Stimulated activated CD4-positive, alpha-beta T cell treated with anti-CD3 and anti-CD28 coated beads, TNF-alpha, amount 100 ng/mL, for 24 hours (primary cell): ENCODE results near the gene PNPLA1.

ENCODE experiments used
- DNase-seq, 3 experiments: peaks; one replicate each; pipeline ENCODE4 v3.0.0-alpha.2; 2020; ENCODE audit warnings: low read depth in 3 of 3

Gene PNPLA1

DNA sequence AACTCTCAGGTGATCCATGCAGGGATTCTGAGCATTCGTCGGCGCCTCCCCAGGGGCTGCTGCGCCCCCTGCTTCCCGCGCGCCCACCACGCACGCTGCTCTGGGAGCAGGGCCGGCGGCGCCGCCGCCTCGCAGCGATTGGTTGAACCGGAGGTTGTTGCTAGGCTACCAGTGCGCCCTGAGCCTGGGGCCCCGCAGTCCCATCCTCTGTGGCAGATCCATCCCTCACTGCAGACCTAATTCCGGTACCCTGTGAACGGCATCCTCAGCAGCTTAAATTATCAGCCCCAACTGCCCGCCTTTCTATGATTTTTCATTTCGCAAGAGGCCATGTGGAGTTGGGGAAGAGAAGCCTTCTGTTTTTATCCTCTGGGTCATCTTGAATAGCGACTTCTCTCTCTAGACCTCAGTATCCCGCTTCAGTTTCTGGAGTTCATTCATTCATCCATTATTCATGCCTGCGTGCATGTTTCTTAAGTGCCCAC, 15.4 kb downstream of the PNPLA1 start:
- no peak for DNase-seq

DNA sequence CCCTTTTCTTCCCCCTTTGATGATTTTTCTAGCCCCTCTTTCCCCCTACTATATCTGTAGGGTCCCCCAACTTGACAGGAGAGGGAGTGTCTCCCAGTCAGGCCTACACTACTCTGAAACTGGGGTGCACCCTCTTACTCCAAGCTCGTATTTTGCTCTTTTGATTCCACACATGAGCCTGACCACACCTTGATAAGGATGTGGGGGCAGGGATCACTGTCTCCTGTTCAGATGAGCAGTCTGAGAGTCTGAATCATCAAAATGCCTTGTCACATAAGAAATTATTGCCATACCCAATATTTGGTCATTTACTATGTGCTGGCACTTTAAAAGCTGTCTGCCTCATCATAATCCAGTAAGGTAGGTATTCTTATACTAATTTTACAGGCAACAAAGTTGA, 15.9 kb downstream of the PNPLA1 start:
- DNase-seq, result no peak

DNA sequence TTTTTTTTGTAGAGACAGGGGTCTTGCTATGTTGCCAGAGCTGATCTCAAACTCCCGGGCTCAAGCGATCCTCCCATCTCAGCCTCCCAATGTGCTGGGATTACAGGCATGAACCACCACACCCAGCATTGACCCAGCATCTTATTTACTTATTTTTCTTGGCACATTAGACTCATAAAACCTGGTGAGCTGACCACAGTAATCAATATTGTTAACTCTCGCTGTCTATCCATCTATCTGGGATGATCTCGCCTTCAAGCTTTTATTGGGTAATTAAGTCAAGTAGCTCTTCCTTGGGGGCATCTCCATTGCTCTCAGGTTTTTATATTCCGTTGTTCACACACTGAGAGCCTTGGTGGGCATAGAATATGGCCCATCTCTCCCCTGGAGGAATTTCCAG, 17.0 kb downstream of the PNPLA1 start:
- no peak for DNase-seq

DNA sequence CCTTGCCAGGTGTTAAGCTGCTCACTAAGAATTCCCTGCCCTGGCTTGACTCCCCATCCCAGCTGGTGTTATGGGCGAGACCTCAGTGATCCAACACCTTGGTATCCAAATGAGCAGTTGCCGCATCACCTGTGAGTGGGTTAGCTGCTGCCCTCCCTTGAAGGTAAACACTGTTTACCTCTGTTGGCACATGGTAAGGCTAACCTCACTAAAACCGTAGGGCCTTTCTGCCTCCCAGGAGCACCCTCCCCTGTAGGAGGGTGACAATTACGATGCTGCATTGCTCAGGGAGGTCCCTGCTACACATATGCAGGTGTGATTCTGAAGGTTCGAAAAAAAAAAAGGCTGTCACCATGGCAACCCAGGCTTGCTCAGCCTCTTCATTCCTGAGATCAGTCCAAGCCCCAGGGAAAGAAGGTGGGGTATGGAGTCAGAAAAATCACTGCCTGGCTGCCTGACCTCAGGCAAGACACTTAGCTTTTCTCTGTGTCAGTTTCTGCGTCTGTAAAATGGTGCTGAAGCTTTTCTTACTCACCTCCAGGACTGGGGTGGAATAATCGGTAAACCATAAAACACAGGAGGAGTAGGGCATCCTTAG, 19.5 kb downstream of the PNPLA1 start:
- DNase-seq, result no peak

DNA sequence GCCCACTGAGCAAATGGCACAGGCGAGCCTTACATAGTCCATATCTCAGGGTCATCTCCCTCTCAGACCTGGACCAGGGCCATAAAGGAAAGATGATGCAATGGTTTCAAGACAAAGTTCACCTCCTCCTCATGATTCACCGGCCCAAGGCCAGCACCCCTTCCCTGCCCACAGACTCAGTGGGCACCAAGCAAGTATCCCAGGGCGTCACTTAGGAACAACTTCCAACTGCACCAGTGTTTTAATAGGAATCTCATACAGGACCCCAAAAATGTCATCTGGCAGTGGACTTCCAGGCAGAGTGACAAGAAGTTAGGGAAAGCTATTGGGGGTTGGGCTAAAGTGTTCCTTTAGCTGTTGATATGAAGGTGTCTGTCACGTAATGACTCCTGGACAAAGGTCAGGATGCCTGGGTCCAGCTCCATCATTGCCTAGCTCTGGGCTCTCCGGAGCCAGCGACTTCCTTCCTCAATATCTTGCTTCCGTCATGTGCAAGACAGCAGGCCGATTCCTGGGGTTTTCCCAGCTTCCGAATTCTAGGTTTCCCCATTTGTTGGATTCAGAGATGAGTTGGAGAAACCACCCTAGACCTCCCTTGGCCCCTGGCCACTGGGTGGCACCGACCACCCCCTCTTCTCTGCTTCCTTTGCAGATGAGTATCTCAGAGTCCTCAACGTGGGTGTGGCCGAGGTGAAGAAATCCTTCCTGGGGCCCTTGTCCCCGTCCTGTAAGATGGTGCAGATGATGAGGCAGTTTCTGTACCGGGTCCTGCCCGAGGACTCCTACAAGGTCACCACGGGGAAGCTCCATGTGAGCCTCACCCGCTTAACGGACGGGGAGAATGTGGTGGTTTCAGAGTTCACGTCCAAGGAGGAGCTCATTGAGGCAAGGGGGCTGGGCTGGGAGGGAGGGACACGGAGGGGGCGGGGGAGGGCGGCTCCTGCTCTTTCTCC, 21.1 kb downstream of the PNPLA1 start:
- DNase-seq, result no peak

DNA sequence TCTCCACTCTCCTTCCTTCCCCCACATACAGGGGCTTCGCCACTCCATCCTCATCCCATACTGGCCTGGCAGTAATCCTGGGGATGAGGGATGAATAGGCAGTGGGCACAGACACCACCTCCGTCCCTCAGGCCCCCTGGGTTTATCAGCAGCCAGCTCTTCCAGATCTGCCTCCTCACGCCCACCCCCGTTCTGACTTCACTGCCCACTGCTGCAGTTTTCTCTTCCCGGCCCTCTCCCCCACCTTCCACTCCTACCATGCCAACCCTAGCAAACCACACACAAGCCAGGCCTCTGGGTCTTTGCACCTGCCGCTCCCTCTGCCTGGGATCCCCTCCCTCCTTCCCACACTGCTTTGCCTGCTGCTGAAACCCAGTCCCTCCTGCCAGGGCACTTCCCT, 22.3 kb downstream of the PNPLA1 start:
- no peak for DNase-seq

DNA sequence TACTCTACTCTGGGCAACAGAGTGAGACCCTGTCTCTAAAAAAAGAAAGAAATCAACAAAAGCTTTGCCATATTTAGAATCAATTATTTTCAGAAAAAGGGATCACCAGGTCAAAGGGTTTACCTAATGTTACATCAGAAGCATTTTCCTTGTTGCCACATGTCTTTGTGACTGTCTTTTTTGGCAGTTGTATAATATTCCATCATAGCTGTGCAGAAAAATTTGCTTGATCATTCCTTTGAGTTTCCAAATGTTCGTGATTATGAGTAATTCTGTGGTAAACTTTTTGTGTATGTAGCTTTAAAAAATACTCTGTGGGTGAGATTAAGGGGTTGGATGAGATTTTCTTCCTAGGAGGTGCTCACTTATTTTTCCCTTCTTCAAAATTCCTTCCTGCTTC, 26.4 kb downstream of the PNPLA1 start:
- no peak for DNase-seq

DNA sequence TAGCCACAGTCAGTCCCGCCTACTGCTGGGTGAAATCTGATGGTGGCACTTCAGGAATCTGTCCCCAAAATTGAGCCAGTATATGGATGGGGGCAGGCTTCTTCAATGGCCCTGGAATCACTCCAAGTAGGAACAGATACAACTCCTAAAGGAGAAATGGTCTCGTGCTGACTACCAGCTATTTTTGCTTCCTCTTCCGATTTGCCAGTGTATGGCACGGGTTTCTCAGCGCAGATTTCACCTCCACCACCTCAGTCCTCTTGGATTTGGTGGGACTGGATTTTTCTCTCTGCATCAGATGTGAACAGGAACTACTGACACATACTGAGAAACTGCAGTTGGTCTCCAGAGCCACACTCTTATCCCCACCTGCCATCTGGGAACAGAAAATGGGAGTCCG, 27.2 kb downstream of the PNPLA1 start:
- no peak for DNase-seq

DNA sequence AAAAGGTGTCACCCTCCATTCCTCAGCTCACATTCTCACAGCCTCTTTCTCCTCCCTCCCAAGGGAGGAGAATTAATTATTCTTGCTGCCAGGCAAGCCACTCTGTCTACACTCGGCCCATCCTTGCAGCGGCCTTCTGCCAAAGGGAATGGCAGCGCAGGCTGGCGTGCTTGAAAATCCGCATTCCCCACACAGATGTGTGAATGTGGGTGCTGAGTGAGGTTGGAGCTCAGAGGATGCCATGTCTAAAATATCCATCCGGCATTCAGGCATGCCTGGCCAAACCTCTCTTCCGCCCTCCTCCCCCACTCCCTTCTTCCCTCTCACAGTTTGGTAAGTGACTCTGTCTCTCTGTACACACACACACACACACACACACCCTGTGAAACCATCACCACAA, 27.7 kb downstream of the PNPLA1 start:
- no peak for DNase-seq

DNA sequence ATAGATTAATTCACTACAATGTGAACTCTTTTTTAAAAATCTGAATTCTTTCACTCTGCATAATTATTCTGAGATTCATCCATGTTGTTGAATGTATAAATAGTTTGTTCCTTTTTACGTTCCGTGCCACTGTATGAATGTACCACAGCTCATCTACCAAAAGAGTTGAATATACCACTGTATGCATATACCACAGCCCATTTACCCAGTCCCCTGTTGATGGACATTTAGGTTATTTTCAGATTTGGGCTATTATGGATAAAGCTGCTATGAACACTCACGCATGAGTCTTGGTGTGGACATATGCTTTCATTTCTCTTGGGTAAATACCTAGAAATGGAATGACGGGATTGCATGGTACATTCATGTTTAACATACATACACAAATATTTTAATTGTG, 28.2 kb downstream of the PNPLA1 start:
- no peak for DNase-seq

DNA sequence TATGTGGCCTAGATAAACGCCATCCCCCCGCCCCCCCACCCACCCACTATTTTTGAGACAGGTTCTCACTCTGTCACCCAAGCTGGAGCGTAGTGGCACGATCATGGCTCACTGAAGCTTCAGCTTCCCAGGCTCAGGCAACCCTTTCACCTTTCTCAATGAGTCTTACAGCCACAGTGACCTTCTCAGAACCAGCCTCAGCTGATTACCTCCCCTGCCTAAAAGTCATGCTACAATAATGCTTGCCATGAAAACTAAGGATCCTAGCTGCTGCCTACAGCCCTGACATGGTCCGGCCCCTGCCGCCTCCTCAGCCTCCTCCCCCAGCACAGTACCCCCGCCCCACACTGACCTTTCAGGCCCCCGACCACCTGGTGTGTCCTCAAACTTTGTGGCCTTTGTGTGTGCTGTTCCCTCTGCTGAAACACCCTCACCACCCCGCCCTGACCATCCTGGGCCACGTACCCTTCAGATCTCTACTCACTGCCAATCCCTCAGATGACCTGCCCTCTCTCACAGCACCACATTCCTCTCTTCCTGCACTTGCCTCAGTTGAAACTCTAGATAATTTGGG, 31.3 kb downstream of the PNPLA1 start:
- DNase-seq, result no peak

DNA sequence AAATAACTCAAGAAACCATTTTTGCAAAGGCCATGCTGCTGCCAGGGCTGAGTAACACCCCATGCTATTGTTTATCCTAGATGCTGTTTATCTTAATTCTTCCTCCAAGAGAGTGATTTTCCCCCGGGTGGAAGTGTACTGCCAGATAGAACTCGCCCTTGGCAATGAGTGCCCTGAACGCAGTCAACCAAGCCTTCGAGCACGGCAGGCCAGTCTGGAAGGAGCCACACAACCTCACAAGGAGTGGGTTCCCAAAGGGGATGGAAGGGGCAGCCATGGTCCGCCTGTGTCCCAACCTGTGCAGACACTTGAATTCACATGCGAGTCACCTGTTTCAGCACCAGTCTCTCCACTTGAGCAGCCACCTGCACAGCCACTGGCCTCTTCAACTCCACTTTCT, 31.9 kb downstream of the PNPLA1 start:
- no peak for DNase-seq

DNA sequence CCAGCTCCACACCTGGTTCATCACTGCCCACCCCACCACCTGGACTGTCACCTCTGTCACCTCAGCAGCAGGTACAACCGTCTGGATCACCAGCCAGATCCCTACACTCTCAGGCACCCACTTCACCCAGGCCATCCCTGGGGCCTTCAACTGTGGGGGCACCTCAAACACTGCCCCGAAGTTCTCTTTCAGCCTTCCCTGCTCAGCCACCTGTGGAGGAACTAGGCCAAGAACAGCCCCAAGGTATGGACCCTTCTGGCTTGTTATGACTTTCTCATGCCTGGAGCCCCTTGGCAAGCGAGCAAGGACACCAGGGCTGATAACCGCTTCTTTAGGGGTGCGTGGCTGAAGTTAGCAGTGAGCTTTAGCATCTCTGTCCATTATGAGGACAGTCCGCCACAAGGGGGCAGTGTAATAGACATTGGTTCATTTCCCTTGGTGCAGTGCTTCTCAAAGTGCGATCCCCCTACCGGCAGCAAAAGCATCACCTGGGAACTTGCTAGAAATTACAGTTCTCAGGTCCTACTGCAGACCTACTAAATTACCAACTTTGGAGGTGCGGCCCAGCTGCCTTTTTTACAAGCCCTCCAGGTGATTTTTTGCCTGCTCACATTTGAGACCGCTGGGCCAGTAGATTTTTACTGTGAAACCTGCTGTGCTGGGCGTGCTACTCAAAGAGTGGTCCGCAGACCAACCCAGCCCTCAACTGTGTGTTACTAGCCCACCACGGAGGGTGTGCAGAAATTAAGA, 32.5 kb downstream of the PNPLA1 start:
- DNase-seq, result peak; percentile 87 to 96 (median 91)

DNA sequence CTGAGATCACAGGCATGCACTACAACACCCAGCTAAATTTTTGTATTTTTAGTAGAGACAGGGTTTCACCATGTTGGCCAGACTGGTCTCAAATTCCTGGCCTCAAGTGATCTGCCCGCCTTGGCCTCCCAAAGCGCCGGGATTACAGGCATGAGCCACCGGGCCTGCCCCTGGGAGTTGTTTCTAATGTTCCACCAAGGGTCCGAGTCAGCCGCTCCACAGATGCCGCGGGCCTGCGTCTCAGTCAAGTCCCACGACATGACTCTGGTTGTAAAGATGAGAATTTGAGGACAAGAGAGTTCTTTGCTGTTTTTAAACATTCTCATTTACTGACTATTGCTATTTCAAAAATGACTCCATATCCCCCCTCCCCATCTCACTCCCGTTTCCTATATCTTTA, 36.0 kb downstream of the PNPLA1 start:
- no peak for DNase-seq

DNA sequence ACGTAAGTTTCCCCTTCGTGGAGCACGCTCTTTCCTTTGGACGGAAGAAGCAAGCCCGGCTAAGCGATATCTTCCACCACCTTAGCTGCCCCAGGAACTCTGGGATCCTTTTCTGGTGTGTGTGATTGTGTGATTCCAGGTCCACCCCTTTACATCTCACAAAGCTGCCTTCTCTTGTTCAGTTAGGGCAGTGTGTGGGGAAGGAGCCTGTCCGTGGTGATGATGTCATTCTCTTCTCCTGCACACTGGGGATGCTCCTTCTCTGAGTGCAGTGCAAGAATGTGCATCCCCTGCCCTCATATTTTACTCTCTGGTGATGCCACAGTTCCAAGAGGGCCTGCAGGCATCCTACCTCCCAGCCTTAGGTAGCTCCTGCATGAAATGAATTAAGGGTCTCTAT, 36.5 kb downstream of the PNPLA1 start:
- no peak for DNase-seq

DNA sequence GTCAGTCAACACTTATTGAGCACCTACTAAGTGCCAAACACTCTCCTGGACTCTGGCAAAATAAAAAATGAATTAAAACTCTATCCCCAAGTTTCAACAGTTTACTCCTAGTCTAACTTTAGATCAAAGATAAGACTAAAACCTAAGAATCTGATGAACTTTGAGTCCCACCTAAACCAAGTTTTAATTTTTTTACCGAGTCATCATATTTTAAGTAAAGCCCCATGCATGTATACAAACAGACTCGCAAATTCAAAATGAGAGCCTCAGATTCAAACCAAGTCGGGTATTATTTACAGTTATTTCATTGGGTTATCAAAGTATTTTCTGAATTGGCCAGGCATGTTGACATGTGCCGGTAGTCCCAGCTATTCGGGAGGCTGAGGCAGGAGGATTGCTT, 38.7 kb downstream of the PNPLA1 start:
- DNase-seq, result no peak

DNA sequence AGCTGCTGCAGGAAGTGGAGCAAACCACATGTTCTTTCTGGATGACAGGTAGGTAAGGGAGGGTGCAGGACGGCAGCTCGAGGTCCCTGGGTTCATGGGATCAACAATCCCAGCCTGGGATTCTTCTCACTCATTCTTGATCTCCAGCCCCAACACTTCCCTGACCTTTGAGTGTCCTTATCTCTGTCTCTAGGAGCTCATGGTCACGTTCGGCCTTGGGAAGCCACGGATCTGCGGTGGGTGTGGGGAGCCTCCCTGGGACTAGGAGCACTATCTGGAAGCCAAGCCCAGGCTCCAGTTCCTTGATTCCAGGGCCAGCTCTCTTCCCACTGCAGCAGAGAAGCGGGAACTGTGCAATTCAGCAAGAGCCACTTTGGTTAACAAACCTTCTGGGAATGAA, 39.3 kb downstream of the PNPLA1 start:
- no peak for DNase-seq

DNA sequence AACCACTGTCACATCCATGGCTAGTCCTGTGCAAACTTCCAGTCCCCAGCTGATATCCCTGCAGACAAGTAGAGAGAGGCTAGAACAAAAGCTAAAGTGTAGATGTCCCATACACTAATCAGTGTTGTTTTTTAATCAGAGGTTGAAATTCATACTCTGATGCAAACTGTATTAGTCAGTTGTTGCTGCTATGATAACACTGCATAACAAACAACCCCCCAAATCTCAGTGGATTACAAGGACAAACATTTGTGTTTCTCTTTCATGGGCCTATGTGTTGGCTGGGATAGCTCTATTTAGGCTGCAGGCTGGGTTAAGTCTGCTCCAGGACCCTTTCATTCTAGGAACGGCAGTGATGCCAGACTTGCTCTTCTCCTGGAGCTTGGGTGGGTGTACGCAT, 40.0 kb downstream of the PNPLA1 start:
- DNase-seq, result no peak

DNA sequence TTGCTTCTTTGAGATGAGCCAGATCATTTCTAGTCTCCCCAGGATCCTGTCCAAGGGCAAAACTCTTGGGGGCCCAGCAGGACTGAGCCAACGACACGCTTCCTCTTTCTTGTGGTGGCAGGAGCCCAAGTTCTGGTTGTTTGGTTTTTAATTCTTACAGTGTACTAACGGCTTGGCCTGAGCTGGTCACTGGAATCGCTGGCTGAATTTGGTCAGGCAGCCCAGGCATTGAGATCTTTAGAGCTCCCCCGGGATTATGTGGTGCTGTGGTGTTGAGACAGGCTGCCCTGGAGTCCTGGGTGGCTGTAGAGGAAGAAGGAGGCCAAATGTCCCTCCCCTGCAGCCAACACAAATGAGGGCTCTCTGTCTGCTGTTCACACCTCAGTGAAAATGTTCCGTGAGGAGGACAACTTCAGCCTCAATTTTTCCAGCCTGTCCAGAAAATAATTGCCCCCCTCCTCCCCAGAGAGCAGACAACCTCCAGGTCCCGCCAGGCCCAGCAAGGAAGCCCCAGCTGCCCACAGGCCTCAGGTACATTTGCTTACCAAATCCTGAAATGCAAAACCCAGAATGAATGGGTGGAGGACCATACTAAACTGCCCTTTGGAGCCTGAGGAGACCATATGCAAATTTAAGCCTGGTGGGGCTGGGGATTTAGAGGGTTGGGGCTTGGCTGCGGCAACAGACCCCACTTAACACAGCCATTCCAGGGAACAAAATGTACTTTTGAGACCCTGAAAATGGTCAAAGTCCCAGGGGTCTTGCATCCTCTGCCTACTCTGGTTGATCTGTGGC, 43.2 kb downstream of the PNPLA1 start:
- no peak for DNase-seq

DNA sequence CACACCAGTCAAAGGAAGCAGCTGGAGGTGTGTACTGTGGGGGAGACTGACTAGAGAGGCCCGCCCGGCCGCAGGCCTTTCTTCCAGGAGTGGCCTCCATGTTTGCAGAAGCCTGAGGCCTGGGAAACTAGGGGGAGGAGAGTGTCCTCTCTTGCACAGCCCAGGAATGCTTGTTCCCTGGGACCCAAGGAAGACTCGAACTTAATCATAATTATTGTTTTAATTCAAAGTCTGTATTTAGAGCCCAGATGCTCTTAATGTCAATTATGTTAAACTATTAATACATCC, 43.7 kb downstream of the PNPLA1 start:
- no peak for DNase-seq

DNA sequence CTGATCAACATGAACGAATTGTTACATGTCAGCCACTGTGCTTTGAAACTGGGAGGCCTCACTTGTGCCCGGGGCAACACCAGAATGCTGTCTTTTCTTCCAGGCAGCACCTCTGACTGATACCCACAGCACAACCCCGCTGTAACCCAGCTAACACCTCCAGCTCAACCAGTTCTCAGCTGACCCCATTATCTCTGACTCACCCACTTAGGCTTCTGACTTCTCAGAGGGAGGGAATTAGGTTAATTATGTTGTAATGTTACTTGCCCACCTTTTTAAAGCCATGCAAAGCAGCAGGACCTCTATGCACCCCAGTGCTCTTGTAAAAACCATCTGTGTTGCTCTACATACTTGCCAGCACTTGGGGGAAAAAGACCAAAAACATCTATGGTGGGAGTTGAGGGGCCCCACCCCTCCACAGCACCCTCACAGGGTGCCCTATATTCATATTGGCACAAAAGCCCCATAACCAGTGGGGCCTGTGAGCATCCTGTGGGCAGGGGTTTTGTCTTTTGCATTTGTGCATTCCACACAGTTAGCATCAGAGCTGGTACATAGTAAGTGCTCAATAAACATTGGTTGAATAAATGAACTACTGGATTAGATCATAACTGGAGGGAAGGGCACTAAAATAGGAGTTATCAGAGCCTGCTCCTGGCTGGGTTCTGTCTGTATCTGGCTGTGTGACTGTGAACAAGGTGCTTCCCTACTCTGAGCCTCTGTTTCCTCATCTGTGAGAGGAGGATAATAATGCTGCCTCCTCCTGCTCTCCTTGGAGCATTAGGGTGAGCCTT, 44.6 kb downstream of the PNPLA1 start:
- no peak for DNase-seq
